CD4-positive, alpha-beta T cell treated with Interleukin-15 for 4 hours (primary cell): Measurements from ENCODE around the gene MTCL3.
"Not testable (repeated sequence)": the region's sequence is repeated elsewhere in the genome, so short reads cannot be mapped to it uniquely, and the experiment has no call there.

Source experiments
- DNase-seq: peaks from one replicate; pipeline ENCODE4 v3.0.0-alpha.2; 2020; ENCODE audit warnings: low spot score

MTCL3 gene

DNA sequence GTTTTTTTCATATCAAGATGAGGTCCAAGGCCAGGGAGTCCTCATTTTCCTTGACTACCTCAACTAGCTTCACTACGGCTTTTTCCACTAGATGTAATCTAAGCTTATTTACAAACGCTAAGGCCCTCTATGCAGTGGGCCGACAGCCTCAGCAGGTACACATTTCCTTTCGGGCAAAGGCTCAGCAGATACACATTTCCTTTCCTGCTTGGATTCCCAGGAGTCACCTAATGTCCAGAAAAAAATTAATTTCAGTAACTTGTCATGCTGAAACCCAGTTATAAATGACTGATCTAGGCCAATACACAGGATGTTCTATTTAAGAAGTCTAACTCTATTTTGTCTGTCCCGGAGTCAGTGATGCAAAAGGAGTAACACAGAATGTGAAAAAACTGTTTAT, 52.7 kb downstream of the MTCL3 start:
- DNase-seq: no peak

DNA sequence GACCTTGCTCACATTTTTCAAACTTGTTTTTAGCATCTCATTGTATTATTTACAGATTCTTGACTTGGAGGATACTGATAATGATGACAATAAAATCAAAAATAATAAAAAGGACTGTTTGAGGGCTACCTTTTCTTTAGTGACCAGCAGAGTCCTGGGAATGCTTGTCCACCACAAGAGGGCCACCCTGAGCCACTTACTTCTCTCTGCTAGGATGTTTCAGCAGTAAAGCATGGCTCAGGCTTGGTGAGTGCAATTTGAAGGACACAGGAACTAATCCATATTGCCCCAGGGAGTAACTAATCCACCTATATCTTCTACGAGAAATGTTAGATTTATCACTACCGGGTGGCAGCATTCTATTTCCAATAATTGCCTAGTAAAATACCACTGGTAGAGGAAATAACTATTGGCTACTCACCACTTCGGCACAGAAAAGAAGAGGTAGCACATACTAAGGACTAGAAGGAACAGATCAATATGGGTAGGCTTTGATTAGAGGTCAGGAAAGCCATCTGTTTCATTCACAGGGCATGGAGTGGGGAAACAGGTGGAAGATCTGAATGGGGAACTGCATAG, 54.2 kb downstream of the MTCL3 start:
- DNase-seq: peak; percentile 62

DNA sequence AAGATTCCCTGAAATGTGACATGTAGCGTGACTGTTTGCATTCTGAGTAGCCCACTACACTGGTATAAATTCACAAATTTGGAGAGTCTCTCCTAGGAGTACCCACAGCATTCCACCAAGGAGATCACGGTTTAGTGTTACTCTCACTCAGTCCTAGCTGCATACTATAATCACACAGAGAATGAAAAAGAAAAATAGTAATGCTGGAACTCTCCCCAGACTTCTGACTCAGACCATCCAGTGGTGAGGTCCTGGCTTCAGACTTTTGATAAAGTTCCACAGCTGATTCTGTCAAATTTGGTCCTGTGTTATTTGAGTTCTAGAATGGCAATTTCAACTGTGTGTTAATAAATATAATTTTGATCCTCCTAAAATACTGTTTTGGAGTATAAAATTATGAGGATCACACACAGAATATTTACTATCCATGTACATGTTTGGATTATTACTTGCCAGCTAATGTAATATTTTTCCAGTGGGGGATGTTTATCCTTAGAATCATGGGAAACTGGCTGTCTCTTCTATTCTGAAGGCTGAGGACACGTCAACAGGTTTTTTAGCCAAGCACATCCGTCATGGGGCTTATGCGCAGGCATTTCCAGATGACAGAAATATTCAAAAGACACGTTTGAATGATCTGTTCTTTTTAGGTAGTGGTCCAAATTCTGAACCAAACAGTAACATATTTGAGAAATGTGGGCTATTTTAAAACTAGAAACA, 54.8 kb downstream of the MTCL3 start:
- no peak for DNase-seq

DNA sequence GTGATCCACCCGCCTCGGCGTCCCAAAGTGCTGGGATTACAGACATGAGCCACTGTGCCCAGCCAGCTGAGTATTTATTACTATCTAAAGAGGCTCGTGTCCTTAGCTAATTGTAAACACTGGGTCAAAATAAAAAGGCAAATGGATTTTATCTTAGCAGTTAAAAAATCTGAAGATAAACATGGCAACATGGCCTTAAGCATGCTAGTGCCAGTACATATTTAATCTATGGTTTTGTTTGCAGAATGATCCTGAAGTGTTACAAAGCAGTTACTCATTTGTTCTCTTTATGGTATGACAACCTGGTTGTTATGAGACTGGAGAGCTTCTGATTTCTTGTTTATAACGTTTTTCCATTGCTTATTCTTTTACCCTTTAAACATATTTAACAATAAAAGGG, 56.1 kb downstream of the MTCL3 start:
- no peak for DNase-seq

DNA sequence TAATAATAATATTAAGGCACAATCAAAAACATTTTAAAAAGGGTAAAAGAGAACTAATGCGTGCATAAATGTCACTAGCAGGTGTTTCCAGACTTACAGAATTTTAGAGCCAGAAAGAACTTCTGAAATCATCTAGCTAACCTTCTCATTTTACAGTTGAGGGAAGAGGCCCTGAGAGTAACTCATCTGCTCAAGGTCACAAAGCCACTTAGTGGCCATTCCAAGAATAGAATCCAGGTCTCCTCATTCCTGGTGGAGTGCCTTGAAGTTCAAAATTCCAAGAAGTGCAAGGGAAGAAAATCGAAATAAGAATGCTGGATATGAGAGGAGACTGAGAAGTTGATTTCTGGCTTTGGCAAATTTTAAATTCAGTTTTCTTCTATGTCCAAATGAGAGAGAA, 56.8 kb downstream of the MTCL3 start:
- no peak for DNase-seq

DNA sequence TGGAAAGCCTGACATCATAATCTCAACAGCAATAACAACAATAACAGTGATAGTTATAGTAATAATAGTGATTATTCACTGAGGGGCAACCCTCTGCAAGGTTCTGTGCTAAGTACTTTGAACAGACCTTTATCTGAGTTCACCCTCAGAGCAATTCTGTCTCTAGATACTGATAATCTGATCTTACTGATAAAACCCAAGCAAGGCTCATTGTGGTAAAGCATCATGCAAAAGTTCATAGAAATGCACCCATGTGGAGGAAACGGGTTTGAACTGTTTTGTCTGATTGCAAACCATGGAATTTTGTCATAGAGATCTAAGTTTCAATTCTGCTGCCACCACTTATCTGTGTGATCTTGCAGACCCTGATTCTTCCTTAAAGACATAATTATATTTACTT, 58.7 kb downstream of the MTCL3 start:
- no peak for DNase-seq

DNA sequence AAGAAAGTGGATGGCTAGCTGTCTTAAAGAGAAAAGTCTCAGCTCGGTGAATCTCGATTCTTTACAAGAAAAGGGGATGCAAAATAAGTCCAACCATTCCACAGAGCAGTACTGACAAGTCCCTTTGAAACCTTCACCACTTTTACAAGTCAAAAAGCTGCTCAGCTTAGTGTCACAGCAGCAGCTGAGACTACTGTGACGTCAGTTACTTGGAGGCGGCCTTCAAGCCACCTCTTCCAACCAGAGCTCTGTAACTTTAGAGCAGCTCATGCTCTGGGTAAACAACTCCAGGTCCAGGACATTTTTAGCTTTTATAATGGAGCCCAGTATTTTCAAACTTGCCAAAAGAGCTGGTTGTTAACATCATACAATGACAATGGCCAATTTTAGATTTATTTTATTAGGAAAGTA, 59.9 kb downstream of the MTCL3 start, which contains the start of gene KIAA0408:
TSS of gene KIAA0408 (minus strand) at position 159 of the 411 bp plus-strand sequence. CDS start 5,408 bp downstream, outside the sequence.
- DNase-seq: no peak

DNA sequence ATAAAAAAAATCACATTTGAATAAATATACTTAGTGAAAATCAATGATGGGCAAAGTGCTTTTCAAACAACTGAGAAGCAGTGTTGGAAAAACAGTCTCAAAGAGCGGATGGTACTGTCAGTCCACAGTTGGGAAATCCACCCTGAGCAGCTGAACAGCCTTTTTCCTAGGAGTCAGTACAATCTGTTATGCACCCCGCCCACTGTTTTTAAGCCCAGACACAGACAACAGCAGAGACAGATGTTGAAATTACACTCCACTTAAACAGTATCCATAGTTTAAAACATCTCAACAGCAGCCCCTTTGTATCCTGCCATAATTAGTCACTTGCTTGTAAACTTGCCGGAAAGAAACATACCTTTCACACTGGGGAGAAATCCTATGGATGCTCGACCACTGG, 60.3 kb downstream of the MTCL3 start:
- DNase-seq: no peak

DNA sequence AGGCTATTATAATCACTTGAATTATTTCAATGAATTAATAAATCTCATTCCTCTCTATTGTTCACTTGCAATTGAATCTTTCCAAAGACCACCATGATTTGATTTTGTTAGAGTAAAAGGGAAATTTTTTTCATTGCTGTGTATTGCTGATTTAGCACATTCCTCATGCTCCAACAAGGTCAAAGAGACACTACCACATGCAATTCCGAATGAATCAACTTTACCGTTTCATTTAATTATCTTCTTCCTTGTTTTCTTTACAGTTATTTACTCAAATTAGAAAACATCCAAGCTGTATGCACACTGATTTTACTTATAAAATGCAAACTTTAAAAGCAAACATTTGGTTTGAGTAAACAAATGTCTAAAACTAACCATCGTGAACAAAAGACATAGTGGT, 60.9 kb downstream of the MTCL3 start:
- no peak for DNase-seq

DNA sequence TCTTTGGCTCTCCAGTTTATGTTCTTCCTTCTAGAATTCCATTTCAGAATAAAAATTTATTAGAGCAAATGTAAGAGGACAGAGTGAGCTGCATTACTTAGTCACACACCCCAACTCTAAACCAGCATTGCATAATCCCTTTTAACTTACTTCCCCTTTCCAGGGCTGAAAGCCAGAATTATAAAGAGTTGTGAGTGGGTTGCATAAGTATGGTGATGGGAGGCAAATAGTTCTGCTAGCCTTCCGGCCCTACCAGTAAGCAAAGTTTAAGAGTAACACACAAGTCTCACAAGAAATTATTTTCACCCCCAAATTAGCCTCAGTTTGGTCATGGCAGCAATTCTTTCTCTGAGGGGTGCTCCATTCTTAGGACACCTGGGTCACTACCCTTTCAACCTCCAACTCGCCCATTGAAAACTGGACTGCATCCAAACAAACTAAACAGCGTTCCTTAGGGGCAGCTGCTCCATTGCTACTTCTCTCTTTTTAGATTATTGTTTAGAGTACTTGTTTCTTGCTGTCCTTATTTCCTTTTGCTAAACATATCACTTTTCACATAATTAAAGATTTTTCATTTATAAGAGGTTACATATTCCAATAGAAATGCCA, 61.6 kb downstream of the MTCL3 start:
- DNase-seq: no peak

DNA sequence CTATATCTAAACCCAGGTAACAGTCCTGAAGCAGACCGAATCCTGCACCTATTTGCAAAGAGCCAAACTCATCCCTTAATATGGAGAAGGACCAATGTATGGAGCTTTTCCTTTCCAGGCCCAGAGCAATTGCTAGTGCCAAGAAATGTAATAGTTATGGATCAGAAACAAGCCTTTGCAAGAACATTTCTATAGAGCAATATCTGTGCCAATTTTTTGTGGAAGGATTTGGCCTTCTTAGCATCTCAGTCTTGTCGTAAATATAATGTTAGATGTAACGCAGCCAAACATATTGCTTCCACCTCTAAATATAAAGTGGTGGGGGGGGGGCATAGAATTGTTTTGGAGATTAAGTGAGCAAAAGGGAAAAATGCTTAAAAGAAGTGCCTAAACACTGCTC, 62.7 kb downstream of the MTCL3 start:
- no peak for DNase-seq

DNA sequence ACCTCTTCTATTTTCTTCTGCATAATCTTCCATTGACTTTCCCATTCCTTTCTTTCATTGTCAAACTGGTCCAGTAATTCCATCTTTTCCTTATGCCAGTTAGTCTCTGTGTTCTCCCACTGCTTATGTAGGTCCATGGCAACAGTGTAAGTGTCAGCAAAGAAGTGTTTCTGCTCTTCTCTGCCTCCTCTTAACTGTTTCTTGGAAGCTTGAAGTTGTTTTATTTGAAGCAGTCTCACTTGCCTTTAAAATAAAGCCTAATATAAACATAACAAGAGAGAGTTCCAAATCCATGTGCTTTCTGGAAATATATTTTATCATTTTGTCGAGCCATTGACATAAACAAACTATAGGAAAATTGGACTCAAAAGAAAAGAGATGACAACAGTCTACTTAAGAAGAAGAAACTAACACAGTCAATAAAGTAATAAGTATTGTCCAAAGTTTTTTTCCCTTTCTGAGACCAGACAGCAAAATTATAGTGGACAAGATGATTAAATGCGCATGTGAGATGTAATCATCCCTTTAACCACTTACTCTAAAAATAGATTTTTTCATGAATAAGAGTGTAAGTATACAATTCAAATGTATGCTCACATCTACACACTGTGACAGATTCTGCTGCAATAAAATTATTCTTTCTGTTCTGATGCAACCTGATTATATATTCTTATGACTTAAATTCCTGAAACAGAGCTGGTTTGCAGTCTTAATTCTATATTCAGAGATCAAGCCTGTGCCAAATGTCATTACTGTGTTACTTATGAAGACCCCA, 65.1 kb downstream of the MTCL3 start:
- DNase-seq: no peak

DNA sequence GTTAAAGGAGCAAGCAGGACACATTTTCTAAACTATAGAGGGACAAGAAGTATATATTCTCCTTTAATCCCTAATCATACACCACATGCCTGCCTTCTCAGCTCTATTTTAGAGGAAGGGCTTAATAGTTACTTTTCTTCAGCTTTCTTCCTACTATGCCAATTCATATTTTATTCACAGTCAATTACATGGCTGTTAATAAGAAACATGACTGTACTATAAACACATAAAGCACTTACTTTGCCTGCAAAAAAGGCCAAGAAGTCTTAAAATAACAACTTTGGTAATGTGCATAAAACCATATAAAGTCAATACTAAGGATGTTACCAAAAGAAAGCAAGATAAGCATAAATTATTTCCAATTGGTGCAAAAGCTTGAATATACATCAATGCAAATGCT, 66.3 kb downstream of the MTCL3 start:
- DNase-seq: no peak

DNA sequence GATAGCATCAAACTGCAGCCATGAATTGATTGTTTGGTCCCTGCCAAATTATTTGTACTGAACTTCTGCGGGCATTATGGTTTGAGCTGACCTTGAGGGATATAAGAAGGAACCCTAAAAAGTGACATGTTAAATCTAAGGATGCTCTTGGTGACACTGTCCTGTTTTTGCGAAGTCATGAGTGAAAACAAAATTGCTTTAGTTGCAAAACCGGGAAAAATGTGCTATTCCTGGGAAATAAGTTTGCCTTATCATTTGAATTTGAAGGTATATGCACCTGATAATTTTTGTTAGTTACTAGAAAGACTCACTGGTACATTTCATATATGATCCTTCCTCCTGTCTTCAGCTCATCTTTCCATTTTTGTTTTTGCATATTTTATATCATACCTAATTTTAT, 67.7 kb downstream of the MTCL3 start:
- no peak for DNase-seq

DNA sequence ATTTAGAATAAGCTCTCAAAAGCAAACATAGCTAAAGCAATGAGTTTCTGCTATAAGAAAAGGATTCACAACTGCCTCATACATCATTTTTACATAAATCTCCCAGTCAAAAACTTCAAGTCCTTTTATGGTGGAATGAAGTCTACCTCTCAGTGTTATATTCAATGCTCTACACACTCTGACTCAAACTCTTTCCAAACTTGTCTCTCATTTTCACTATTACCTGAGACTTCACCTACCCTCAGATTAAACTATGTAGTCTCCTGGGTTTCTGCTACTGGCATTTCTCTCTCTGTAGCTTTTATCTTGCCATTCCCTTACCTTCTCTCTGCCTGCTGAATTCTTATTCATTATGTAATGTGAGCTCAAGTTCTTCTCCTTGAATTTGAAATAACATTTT, 71.4 kb downstream of the MTCL3 start:
- no peak for DNase-seq

DNA sequence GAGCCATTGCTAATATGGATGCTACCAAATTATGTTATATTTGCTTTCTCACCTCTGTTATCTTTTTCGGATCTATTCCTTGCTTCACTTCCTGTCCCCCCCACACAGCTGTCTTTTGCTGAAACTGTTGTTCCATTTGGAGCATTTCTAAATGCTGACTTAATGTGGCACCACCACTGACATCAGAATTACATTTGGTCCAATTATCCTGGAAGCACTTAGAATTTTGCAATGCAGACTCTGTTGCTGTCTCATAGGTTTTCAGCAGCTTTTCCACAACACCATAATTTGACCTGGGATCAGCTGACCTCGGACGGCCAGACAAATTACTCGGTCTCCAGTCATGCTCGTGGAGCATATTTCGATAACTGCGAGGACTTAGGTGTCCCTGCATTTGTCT, 72.8 kb downstream of the MTCL3 start:
- DNase-seq: no peak

DNA sequence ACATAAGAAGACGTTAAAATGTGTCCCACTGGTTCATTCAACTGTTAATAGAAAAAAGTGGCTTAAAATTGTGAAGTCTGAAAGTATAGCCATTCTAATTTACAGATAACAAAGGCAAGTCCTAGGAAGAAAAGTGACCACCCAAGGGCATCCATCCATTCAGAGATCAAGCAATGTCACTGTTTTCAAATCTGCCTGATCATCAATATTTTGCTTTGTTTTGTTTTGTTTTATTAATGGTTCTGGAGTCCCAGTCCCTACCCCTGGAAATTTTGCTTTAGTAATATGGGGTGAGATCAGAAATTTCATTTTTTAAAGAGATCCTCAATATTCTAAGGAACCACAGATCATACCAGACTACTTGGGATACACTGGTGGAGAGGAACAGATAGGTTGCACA, 77.3 kb downstream of the MTCL3 start:
- DNase-seq: no peak

DNA sequence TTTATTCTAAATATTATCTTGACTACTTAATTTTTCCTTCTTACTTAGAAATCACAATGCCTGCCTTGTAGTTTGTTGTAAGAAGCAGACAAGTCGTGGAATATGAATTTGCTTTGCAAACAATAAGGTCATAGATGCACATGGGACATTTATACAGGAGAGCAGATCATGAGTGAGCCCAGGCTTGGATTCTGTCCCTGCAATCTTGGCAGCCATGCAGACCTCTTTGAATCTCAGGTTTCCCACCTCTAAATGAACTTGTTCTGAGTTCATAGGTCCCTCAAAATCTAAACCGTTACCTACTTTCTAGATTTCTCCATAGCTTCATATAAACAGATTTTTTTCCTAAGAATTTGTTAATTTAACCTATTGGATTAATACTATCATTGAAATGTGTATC, 79.4 kb downstream of the MTCL3 start:
- DNase-seq: no peak

DNA sequence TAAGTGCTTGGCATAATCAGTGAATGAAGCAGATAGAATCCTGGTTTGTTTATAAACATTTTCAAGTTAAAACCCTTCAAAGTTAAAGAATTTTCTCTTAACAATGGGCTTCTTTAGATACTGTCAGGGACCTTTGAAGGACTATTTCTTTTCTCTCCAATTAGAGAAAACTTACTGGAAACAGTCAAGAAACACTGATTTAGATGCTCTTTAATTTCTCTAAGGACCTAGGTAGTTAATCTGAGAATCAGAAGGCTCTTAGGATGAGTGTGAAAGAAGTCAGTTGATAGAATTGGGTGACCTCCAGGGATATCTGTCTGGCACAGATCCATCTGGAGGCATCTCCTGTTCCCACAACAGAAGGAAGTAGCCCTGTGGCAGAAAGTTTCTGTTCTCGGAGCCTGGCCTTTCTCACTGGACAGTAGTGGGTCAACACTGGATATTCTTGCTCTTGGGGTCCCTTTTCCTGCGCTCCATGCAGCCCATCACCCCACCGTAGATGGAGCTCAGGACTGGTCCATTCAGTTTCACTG, 82.5 kb downstream of the MTCL3 start:
- no peak for DNase-seq

DNA sequence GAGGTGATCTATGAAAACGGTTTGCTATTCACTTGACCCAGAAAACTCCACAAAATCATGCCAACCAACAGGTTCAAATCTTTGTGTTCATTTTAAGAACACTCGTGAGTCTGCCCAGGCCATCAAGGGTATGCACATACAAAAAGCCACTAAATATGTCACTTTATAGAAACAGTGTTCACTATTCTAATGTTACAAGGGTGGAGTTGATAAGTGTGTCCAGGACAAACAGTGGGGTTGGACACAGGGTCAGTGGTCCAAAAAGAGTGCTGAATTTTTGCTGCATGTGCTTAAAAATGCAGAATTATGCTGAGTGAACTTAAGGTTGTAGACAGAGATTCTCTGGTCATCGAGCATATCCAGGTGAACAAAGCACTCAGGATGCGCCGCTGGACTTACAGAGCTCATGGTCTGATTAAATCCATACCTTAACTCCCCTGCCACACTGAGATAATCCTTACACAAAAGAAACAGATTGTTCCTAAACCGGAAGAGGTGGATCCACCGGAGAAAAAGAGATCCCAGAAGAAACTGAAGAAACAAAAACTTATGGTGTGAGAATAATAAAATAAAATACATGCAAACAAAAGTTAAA, 83.4 kb downstream of the MTCL3 start:
- DNase-seq: no peak

DNA sequence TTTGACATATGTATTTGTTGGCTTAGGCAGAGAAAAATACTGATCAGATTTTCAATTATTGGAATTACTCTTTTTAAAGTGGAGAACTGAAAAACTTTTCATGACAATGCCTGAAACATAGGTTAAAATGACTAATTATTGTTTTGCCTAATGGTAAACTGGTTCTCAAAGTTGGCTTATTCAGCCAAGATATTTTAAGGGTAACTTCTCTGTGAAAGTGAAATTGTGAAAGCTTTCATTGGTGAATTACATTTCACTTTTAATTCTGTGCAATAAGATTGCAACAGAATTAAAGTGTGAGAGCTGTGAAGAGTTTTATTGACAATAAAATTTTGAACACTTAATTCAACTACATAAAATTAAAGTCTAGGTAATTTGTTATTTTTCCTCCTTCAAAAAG, 84.5 kb downstream of the MTCL3 start:
- no peak for DNase-seq

DNA sequence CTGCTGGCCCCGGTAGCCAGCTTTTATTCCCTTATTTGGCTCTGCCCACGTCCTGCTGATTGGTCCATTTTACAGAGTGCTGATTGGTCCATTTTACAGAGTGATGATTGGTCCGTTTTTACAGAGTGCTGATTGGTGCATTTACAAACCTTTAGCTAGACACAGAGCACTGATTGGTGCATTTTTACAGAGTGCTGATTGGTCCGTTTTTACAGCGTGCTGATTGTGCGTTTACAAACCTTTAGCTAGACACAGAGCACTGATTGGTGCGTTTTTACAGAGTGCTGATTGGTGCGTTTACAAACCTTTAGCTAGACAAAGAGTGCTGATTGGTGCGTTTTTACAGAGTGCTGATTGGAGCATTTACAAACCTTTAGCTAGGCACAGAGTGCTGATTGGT, 90.6 kb downstream of the MTCL3 start:
- DNase-seq: not testable (repeated sequence)
